ENCODE measurements around the gene BLOC1S4.

Gene BLOC1S4

DNA sequence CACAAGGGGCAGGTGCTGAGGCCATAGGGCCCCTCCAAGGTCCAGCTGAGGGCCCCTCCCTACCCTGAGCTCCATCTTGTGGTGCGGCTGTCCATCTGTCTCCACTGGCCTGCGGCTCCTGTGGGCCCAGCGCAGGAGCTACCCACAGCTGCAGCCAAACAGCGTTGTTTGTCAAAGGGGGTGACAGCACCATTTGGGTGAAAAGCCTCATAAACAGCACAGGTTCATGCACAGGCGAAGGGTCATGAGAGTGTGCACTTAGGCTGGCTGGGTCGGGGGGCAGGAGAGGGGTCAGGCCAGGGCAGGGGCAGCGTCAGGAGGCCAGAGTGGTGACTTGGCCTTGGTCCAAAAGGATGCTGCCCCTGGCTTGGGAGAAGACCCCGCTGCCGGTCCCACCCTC is 32.3 kb downstream of the BLOC1S4 start:
- Histone ChIP-seq H3K9me3 (no peaks in the 10 kb centered on the region), H3K36me3 (no peaks in the 10 kb centered on the region), H3K27me3 (no peaks in the 10 kb centered on the region), H3K4me3 (no peak overlapping the region), H3K4me1 (peaks cover 0 to 36% (median 27%) of the 10 kb centered on the region in 4 donors), H3K27ac (peak overlapping the region; percentile 45 to 51)
- intact Hi-C loops (cut with DNase I; ENCODE audit: low total_unique reads): no loop called here
- TF ChIP-seq, protein P1, sequence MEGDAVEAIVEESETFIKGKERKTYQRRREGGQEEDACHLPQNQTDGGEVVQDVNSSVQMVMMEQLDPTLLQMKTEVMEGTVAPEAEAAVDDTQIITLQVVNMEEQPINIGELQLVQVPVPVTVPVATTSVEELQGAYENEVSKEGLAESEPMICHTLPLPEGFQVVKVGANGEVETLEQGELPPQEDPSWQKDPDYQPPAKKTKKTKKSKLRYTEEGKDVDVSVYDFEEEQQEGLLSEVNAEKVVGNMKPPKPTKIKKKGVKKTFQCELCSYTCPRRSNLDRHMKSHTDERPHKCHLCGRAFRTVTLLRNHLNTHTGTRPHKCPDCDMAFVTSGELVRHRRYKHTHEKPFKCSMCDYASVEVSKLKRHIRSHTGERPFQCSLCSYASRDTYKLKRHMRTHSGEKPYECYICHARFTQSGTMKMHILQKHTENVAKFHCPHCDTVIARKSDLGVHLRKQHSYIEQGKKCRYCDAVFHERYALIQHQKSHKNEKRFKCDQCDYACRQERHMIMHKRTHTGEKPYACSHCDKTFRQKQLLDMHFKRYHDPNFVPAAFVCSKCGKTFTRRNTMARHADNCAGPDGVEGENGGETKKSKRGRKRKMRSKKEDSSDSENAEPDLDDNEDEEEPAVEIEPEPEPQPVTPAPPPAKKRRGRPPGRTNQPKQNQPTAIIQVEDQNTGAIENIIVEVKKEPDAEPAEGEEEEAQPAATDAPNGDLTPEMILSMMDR (IDR thresholded peaks at IDR 0.05): no peak
- DNase-seq: no peak

DNA sequence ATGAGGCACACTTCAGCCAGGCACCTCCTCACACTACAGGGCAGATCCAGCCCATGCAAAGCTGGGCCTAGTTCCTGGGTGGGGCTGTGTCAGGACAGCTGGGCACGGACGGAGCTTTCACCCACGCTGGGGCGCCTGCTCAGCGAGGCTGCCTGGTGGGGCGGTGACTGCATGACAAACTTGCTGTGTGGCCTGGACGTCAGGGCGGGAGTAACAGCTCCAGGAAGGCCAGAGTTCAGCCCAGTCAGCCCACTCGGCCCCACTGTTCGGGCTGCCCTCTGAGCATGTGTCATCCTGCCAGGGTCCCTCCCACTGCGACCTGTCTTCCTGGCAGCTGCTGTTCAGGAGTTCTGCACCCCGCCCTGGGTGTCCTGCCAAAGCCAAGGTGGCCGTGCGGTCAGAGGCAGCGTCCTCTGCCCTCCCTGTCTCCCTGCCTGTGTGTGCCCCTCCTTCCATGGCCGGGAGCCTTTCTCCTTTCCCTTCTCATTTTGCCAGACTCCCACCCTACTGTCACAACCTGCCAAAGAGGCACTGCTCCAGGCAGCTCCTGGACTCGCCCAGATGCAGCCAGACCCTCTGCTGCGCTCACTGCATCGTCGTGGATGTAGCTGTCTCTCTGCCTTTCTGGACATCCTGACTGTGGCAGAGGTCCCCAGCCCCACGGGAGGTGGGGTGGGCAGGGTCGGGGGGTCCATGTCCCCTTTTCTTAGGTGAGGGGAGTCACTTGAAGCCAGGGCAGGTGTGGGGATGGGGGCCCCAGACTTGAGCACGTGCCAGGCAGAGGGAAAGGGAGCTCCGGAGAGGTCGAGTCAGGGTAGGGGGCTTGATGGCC is 33.6 kb downstream of the BLOC1S4 start:
- Histone ChIP-seq H3K27ac (peak overlapping the region; percentile 49 to 51), H3K4me1 (peaks cover 0 to 36% (median 27%) of the 10 kb centered on the region in 4 donors), H3K4me3 (no peak overlapping the region), H3K27me3 (no peaks in the 10 kb centered on the region), H3K36me3 (no peaks in the 10 kb centered on the region), H3K9me3 (no peaks in the 10 kb centered on the region)
- intact Hi-C loops (cut with DNase I; ENCODE audit: low total_unique reads): no loop called here
- TF ChIP-seq, protein P1 (IDR thresholded peaks at IDR 0.05): no peak
- peak; percentile 51 to 84 for DNase-seq

DNA sequence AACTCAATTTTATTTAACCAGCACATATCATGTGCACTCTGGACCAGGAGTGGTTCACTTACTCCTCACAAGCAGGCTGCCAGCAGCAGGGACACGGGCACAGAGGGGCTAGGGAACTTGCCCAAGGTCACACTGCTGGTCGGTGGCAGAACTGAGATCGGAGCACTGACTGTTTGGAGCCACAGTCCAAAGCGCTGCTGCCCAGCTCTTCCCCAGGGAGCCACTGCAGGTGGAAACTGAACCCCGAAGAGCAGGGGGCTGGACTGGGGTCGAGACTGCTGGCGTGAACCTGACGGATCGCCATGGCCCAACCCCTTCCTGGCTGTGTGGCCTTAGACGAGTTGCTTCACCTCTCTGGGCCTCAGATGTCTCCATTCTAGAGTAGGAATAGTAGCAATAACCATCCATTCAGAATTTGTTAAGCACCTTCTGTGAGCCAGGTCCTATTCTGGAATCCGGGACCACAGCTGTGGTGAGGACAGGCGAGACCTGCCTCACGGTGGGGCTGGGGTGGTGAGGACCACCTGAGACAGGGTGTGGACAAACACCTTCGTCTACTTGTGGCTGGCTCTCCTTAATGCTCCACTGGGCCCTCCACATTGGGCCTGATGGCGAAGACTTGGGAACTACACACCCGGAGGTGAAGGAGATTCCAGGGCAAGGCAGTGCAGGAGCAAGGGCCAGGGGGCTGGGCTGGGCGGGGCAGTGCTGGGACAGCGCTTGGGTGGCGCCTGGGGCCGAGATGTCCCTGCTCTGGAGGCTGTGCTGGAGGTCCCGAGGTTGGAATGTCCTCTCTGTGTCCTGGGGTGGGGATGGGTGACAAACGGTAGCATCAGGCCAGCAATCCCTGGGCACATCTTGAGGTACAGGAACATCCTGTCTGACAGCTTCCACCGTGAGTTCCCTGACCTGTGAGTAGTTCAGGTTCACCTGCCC is 34.6 kb downstream of the BLOC1S4 start:
- Histone ChIP-seq H3K27me3 (no peaks in the 10 kb centered on the region), H3K27ac (peak overlapping the region in 1 of 2 donors; percentile 51), H3K4me1 (peaks cover 0 to 36% (median 27%) of the 10 kb centered on the region in 4 donors), H3K9me3 (no peaks in the 10 kb centered on the region), H3K4me3 (no peak overlapping the region), H3K36me3 (no peaks in the 10 kb centered on the region)
- intact Hi-C loops (cut with DNase I; ENCODE audit: low total_unique reads): no loop called here
- TF ChIP-seq, protein P1 (IDR thresholded peaks at IDR 0.05): no peak
- DNase-seq: no peak

DNA sequence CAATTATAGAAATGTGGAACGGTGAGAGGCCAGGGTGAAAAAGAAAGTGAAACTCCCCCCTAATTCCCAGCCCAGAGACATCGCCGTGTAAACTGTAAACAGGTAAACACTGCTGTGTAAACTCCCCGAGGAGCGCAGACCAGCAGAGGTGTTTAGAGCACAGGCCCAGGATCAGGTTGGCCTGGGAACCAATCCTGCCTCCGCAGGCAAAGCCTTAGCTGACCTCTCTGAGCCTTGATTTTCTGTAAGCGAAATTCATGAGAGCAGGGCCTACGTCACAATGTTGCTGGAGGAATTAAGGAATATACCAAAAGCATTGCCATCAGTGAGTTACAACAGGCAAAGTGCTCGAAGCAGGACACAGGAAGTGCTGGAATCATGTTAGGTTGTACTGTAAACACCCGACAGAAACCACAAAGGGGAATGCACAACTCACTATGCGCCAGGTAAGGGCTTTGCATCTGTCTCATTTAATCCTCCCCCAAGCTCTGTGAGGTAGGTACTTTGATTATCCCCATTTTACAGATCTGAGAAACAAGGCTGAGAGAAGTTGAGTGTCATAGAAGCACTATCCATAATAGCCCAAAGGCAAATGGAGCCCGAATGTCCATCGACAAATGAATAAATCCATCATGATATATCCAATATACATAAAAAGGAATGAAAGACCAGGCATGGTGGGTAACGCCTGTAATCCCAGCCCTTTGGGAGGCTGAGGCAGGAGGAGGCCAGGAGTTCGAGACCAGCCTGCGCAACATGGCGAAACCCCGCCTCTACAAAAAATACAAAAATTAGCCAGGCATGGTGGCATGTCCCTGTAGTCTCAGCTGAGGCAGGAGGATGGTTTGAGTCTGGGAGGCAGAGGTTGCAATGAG is 35.9 kb downstream of the BLOC1S4 start:
- H3K4me1 ChIP-seq: peaks cover 0 to 32% (median 23%) of the 10 kb centered on the region in 4 donors
- intact Hi-C loops (cut with DNase I; ENCODE audit: low total_unique reads): no loop called here
- no peak overlapping the region for H3K4me3 ChIP-seq
- no peak overlapping the region for H3K27ac ChIP-seq
- H3K9me3 ChIP-seq: no peaks in the 10 kb centered on the region
- H3K27me3 ChIP-seq: no peaks in the 10 kb centered on the region
- no peak for DNase-seq
- TF ChIP-seq, protein P1 (IDR thresholded peaks at IDR 0.05): no peak
- no peaks in the 10 kb centered on the region for H3K36me3 ChIP-seq

DNA sequence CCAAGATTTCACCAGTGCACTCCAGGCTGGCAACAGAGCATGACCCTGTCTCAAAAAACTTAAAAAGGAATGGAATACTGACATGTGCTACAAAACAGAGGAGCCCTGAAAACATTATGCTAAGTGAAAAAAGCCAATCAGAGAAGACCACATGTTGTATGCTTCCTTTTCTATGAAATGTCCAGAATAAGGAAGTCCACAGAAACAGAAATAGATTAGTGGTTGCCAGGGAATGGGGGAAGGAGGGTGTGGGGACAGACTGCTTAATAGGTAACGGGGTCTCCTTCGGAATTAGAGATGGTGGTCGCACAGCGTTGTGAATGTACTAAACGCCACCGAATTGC is 36.5 kb downstream of the BLOC1S4 start:
- no peak overlapping the region for H3K4me3 ChIP-seq
- H3K4me1 ChIP-seq: peaks cover 0 to 26% (median 16%) of the 10 kb centered on the region in 4 donors
- H3K36me3 ChIP-seq: no peaks in the 10 kb centered on the region
- intact Hi-C loops (cut with DNase I; ENCODE audit: low total_unique reads): no loop called here
- no peaks in the 10 kb centered on the region for H3K9me3 ChIP-seq
- H3K27ac ChIP-seq: no peak overlapping the region
- no peaks in the 10 kb centered on the region for H3K27me3 ChIP-seq
- TF ChIP-seq, protein P1 (IDR thresholded peaks at IDR 0.05): no peak
- DNase-seq: no peak
